HG03442 (cell line): ENCODE measurements around the gene SDK1.

ENCODE experiments used
- ATAC-seq: cut with Tn5 transposase; IDR thresholded peaks from one replicate; pipeline ENCODE4 v1.9.1; 2021; ENCODE audit warnings: mild to moderate bottlenecking, moderate library complexity; ENCODE audit not compliant: unreplicated experiment

The SDK1 gene

GRCh38 chr7:4159761-4160554, 858.9 kb downstream of the SDK1 start:
- no peak for ATAC-seq

GRCh38 chr7:4162884-4163564, 862.0 kb downstream of the SDK1 start:
- no peak for ATAC-seq

- no peak for ATAC-seq
These were observed 862.6 kb downstream of the SDK1 start for GRCh38 chr7:4163565-4164203.

GRCh38 chr7:4164556-4164955, 863.5 kb downstream of the SDK1 start:
- ATAC-seq: no peak

- ATAC-seq: no peak
These were observed 865.3 kb downstream of the SDK1 start for GRCh38 chr7:4166340-4166739.

- no peak for ATAC-seq
These were observed 865.8 kb downstream of the SDK1 start for GRCh38 chr7:4166807-4167206.

GRCh38 chr7:4167385-4167910, 866.4 kb downstream of the SDK1 start:
- ATAC-seq: no peak

- ATAC-seq: no peak
These were observed 867.0 kb downstream of the SDK1 start for GRCh38 chr7:4168041-4168440.

- no peak for ATAC-seq
These were observed 867.5 kb downstream of the SDK1 start for GRCh38 chr7:4168541-4168940.

- ATAC-seq: no peak
These were observed 868.4 kb downstream of the SDK1 start for GRCh38 chr7:4169455-4169854.

GRCh38 chr7:4170997-4171786, 870.1 kb downstream of the SDK1 start:
- ATAC-seq: no peak

GRCh38 chr7:4172883-4173282, 871.8 kb downstream of the SDK1 start:
- no peak for ATAC-seq

GRCh38 chr7:4173615-4174014, 872.6 kb downstream of the SDK1 start:
- no peak for ATAC-seq

GRCh38 chr7:4174016-4174415, 873.0 kb downstream of the SDK1 start:
- no peak for ATAC-seq

- ATAC-seq: no peak
These were observed 873.4 kb downstream of the SDK1 start for GRCh38 chr7:4174451-4174850.

- ATAC-seq: no peak
These were observed 873.8 kb downstream of the SDK1 start for GRCh38 chr7:4174884-4175283.

- no peak for ATAC-seq
These were observed 874.4 kb downstream of the SDK1 start for GRCh38 chr7:4175346-4175973.

GRCh38 chr7:4177001-4177400, 875.9 kb downstream of the SDK1 start:
- ATAC-seq: no peak

- ATAC-seq: no peak
These were observed 877.4 kb downstream of the SDK1 start for GRCh38 chr7:4178416-4178815.

GRCh38 chr7:4178916-4179687, 878.0 kb downstream of the SDK1 start:
- ATAC-seq: no peak
